HG03045 (cell line): ENCODE data around the gene TOP3A.
"Not testable (repeated sequence)": the region's sequence is repeated elsewhere in the genome, so short reads cannot be mapped to it uniquely, and the experiment has no call there.

Experiments
- ATAC-seq: cut with Tn5 transposase; IDR thresholded peaks from one replicate; pipeline ENCODE4 v1.9.1; 2021; ENCODE audit warnings: mild to moderate bottlenecking, moderate library complexity; ENCODE audit not compliant: unreplicated experiment

TOP3A gene

DNA sequence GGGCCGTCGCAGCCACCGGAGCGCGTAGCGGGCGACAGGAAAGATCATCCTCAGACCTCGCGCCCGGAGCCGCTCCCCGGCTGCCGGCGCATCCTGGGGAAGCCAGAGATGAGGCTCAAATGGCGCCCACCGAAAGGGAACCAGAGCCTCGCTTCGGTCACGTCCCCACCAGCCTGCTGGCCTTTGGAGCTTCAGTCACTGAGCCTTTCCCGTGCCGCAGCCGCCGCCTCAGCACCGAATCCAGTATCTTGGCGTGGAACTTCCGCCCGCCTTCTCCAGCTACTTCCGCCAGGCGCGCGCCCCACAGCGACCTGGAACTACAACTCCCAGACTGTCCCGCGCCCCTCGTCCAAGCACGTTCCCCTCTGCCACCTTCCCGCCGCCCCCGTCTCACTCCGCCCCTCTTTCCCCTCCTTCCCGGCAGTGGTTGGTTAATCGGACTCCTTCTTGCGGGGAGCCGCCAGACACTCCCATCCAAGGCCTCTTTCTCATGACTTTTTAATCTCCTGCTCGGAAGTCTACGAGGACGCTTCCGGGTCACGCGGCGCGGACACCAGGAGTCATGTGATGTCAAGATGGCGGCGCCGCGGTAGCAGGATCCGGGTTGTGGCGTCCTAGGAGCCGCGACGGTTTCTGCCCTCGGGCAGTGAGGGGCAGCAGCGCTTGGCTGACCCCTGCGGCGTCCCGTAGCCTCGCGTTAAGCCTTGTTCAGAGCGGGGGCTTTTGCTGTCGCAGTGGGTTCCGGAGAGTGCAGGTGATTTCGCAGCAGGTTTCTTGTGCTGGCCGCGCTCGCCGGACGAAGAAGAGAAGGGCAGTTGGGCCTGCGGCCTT, at the start of gene TOP3A, which contains the start of gene SMCR8:
Gene TOP3A, minus strand, starts transcription at position 264 of the 831 bp plus-strand sequence. Its CDS starts 216 bp downstream, at position 48.
Gene SMCR8, plus strand, starts transcription at position 563 of the 831 bp plus-strand sequence. CDS start 497 bp downstream, outside the sequence.
- ATAC-seq, result peak; percentile 84

- no peak for ATAC-seq
Measured at GRCh38 chr17:18364166-18364565, 49.4 kb upstream of the TOP3A start.

DNA sequence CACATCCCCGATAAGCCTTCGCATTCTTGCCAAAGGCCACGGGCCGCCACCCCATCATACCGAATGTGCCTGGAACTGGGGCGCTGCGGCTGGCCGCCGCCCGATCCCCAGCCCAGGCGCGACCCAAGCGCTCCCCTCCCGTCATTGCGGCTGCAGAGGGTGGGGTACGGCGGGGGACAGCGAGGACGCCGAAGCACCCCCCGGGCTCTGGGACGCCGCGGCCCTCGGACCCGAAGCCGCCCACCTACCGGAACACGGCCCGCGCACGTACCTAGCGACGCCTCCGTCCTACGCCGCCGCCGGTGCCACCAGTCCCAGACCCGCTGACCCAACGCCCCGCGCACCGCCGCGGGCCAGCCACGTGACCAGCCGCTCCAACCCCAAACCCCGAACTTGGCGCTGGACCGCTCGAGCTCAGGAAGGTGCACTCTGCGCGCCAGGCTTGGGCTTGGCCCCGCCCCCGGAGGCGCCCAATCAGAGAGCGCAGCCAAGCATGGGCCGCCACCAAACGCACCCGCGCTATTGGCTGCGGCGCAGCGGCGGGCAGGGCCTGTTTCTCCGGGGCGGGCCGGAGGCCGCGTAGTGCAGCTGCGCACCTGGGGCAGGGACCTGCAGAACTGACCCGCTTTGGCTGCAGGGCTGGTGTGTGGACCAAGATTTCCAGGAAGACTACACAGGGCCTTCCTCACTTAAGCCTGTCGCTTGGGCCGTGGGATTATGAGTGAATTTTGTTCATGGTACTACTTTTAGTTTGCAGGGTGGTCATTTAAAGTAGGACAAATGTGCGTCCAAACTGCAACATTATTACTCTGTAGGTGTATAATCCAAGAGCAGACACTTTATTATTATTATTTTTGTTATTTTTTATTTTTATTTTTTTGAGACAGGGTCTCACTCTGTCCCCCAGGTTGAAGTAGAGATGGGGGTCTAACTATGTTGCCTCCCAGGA, 48.6 kb upstream of the TOP3A start, which contains the start of gene SHMT1:
Gene SHMT1, minus strand, starts transcription at position 450 of the 949 bp plus-strand sequence. CDS start 7,569 bp downstream, outside the sequence.
- ATAC-seq, result peak; percentile 95

GRCh38 chr17:18362698-18363100, 47.9 kb upstream of the TOP3A start:
- no peak for ATAC-seq

- no peak for ATAC-seq
Measured at GRCh38 chr17:18361837-18362697, 47.3 kb upstream of the TOP3A start.

- ATAC-seq, result no peak
Measured at GRCh38 chr17:18360518-18360917, 45.7 kb upstream of the TOP3A start.

- ATAC-seq, result no peak
Measured at GRCh38 chr17:18356624-18357023, 41.8 kb upstream of the TOP3A start.

- no peak for ATAC-seq
Measured at GRCh38 chr17:18353541-18353940, 38.7 kb upstream of the TOP3A start.

GRCh38 chr17:18344021-18344420, 29.2 kb upstream of the TOP3A start:
- ATAC-seq, result no peak

DNA sequence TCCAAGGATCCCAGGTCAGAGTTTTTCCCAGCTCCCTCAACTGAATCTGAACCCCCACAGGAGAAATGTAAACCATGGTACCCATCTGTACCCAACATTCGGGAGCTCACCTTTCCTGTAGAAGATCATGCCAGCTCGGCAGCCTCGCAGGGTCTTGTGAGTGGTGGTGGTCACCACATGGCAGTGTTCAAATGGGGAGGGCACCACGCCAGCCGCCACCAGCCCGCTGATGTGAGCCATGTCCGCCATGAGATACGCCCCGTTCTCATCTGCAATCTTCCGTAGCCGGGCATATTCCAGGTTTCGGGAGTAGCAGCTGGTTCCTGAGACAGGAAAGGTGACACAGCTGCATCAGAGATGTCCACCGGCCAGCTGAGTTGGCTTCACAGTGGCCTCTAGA, 25.1 kb upstream of the TOP3A start:
- no peak for ATAC-seq

GRCh38 chr17:18338158-18338557, 23.4 kb upstream of the TOP3A start:
- not testable (repeated sequence) for ATAC-seq

GRCh38 chr17:18332909-18333489, 18.2 kb upstream of the TOP3A start:
- no peak for ATAC-seq

DNA sequence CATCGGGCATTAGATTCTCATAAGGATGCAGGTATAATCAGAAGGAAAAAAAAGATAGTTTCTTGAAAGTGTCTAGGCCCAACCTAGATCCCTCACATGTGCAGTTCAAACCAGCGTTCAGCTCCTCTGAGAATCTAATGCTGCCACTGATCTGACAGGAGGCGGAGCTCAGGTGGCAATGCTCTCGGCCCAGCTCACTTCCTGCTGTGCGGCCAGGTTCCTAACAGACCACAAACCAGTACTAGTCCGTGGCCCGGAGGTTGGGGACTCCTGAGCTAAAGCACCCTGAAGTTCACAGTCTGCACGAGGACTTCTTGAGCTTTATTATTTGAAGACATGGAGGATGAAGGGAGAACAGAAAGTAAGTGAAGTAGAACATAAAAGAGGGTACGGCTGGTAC, 17.1 kb upstream of the TOP3A start:
- no peak for ATAC-seq

GRCh38 chr17:18328643-18329204, 13.9 kb upstream of the TOP3A start:
- ATAC-seq, result no peak

DNA sequence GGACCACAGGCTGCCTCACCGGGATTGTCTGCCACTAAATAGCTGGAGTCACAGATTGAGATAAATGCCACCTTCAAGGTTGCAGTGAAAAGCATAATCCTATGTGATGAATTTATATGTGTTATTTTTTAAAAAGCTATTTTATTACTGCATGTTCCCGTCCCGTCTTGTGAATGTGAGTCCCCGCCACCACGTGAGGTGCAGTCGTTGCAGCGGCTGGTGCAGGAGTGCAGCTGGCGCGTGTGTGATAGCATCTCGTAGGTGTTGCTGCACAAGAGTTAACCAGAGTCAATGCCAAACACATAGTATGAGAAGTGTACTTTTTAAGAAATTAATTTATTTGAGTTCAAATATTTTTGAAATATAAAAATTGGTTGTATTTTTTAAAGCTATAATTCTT, 12.8 kb upstream of the TOP3A start:
- no peak for ATAC-seq

- no peak for ATAC-seq
Measured at GRCh38 chr17:18327093-18327492, 12.3 kb upstream of the TOP3A start.

DNA sequence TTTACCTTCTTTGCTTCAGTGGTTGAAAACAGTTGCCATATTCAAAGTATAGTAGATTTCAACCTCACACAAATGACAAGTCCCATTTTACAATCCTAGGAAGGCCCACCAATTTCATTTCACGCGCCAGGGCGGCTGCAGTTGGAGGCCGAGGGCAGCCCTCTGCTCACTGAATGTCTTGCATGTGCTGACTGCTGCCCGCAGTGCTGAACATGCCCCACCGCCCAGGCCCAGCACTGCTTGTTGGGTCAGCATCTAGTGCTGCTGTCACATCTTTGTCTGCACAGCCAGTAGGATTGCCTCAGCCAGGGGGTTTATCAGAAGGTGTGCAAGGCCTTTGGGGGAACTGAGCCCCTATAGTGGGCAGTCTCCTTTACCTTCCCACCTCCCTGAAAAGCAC, 11.8 kb upstream of the TOP3A start:
- ATAC-seq, result no peak

- ATAC-seq, result no peak
Measured at GRCh38 chr17:18326039-18326438, 11.2 kb upstream of the TOP3A start.

DNA sequence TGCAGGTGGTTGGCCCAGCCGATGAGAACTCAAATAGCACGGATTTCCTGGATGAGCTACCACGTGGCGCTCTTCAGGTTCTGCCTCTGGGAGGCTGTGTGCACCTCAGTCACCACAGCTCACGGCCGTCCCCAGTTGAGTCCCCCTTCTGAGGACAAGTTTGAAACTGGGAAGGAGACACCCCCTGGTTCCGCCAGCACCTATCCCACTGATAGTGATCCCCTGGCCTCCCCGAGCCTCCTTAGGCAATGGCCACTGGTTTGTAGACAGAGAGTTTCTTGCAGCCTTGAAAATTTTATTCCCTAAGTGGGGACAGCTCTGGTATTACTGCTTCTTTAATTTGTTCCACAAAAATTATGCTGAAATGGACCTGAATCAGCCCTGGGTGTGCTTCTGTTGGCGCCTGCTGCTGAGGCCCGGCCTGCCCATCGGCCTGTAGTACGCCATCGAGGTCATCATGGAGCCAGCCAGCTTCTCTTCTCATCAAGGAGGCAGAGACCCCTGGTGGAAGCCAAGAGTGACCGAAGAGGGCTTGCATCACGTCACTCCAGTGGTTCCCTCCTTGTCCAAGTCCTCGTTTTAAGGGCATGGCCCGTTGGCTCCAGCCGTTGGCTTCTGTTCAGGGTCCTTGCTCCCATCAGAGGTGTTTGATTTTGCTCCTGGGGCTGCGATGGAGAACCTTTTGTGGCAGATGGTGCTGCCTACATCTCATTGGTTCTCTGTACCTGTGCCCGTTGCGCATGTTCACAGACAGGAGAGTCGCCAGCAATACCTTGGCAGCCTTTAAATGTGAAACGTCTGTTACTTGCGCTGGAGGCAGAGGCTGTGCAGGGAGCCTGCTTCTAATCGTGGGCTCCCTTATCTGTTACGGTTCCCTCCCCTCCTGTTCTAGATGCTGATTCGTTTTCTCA, 9.6 kb upstream of the TOP3A start:
- ATAC-seq, result no peak
